NCI-H446 (cell line): ENCODE measurements around the gene RAB11FIP4.
"Not testable (repeated sequence)": the region's sequence is repeated elsewhere in the genome, so short reads cannot be mapped to it uniquely, and the experiment has no call there.

Experiments used
- DNase-seq, 2 experiments: peaks; one replicate each; lab custom pipeline; 2025; lab: John Stamatoyannopoulos, UW

RAB11FIP4 gene

GRCh38 chr17:31391496-31391949 is at the start of gene RAB11FIP4:
Gene RAB11FIP4 (plus strand): TSS chr17:31391675. CDS start chr17:31391853, 178 bp downstream.
- peak in 1 of 2 experiments; percentile 33 for DNase-seq

GRCh38 chr17:31345191-31345747 is 46.2 kb upstream of the RAB11FIP4 start:
- DNase-seq, result not testable (repeated sequence)

GRCh38 chr17:31349454-31349853 is 42.0 kb upstream of the RAB11FIP4 start:
- no peak for DNase-seq

- DNase-seq, result no peak
Measured at GRCh38 chr17:31355935-31356334, 35.5 kb upstream of the RAB11FIP4 start.

- no peak for DNase-seq
Measured at GRCh38 chr17:31357091-31357490, 34.4 kb upstream of the RAB11FIP4 start.

- no peak for DNase-seq
Measured at GRCh38 chr17:31357839-31358394, 33.6 kb upstream of the RAB11FIP4 start.

- no peak for DNase-seq
Measured at GRCh38 chr17:31364012-31364411, 27.5 kb upstream of the RAB11FIP4 start.

GRCh38 chr17:31366088-31366487 is 25.4 kb upstream of the RAB11FIP4 start:
- DNase-seq, result no peak

GRCh38 chr17:31369266-31369665 is 22.2 kb upstream of the RAB11FIP4 start:
- no peak for DNase-seq

GRCh38 chr17:31371511-31372097 is 19.9 kb upstream of the RAB11FIP4 start:
- no peak for DNase-seq

GRCh38 chr17:31373150-31374093 is 18.1 kb upstream of the RAB11FIP4 start:
- peak in 1 of 2 experiments; percentile 47 for DNase-seq

GRCh38 chr17:31374094-31374447 is 17.4 kb upstream of the RAB11FIP4 start:
- DNase-seq, result no peak

- no peak for DNase-seq
Measured at GRCh38 chr17:31374503-31374902, 17.0 kb upstream of the RAB11FIP4 start.

- no peak for DNase-seq
Measured at GRCh38 chr17:31378638-31379037, 12.8 kb upstream of the RAB11FIP4 start.

- DNase-seq, result no peak
Measured at GRCh38 chr17:31379597-31380205, 11.8 kb upstream of the RAB11FIP4 start.

- no peak for DNase-seq
Measured at GRCh38 chr17:31381165-31381668, 10.3 kb upstream of the RAB11FIP4 start.

- DNase-seq, result not testable (repeated sequence)
Measured at GRCh38 chr17:31382668-31383275, 8.7 kb upstream of the RAB11FIP4 start.

- not testable (repeated sequence) for DNase-seq
Measured at GRCh38 chr17:31383488-31383887, 8.0 kb upstream of the RAB11FIP4 start.

GRCh38 chr17:31385428-31386285 is 5.8 kb upstream of the RAB11FIP4 start:
- no peak for DNase-seq

GRCh38 chr17:31386542-31387075 is 4.9 kb upstream of the RAB11FIP4 start:
- DNase-seq, result no peak
